HS-27A (cell line): ENCODE results near the gene SH3D19.
A peak's percentile ranks its signal among the peaks of the same experiment; 100 is the strongest.

Experiments used
- DNase-seq: peaks from one replicate; pipeline ENCODE4 v3.0.0-alpha.2; 2012; ENCODE audit warnings: low read depth, missing footprints

Gene SH3D19

DNA sequence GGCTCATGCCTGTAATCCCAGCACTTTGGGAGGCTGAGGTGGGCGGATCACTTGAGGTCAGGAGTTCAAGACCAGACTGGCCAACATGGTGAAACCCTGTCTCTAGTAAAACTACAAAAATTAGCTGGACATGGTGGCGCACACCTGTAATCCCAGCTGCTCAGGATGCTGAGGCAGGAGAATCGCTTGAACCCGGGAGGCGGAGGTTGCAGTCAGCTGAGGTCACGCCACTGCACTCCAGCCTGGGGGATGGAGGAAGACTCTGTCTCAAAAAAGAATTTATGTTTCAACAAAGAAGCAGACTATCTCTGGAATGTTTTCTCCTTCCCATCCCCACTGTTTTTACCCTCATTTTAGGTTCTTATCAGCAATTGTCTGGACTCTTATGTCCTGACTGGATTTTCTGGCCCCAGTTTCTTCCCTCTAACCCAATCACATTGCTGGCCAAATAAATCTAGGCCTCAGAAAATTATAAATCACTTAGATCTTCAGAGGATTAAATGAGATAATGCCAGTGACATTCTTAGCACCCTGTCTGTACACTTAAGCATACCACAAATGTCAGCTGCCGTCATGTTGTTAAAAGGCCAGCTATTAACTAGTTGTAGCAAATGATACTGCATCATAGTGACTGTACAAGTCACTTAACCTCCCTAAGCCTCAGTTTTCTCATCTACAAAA, 93.3 kb downstream of the SH3D19 start:
- no peak for DNase-seq

GRCh38 chr4:151228189-151229119, 97.0 kb downstream of the SH3D19 start:
- DNase-seq: peak; percentile 42

DNA sequence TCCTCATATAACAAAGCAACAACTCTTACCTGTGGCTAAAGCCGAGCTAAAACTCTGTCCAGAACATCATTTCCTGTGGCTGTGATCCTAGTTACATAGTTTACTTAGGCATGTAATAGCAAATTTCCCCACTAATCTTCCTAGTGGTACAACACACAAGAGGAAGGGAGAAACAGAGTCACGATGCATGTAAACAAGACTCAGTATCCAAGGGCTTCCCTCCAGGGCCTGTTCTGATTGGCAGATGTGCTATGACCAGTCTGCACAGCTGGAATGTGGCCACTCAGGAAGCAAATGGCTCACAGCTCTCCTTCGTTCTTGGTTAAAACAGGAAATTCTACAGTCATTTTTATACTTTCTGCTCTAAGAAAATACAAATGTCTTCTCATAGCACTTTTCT, 97.7 kb downstream of the SH3D19 start:
- peak; percentile 17 for DNase-seq

DNA sequence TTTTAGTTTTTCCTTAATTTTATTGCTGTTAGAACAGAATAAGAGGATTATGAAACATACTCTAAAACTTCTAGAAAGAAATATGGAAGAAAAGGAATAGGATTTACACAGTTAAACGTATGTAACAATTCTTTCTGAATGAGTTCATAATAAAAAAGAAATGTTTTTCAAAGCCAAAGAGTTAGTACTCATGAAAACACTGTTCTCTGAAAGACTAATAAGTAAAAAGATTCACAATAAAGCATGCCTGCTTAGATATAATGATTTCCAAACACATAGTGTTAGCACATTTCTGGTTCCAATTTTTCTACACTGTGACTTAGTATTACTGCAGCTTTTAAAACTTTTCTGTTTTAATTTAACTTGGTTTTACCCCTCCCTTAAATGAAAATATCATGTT, 98.2 kb downstream of the SH3D19 start:
- DNase-seq: no peak

DNA sequence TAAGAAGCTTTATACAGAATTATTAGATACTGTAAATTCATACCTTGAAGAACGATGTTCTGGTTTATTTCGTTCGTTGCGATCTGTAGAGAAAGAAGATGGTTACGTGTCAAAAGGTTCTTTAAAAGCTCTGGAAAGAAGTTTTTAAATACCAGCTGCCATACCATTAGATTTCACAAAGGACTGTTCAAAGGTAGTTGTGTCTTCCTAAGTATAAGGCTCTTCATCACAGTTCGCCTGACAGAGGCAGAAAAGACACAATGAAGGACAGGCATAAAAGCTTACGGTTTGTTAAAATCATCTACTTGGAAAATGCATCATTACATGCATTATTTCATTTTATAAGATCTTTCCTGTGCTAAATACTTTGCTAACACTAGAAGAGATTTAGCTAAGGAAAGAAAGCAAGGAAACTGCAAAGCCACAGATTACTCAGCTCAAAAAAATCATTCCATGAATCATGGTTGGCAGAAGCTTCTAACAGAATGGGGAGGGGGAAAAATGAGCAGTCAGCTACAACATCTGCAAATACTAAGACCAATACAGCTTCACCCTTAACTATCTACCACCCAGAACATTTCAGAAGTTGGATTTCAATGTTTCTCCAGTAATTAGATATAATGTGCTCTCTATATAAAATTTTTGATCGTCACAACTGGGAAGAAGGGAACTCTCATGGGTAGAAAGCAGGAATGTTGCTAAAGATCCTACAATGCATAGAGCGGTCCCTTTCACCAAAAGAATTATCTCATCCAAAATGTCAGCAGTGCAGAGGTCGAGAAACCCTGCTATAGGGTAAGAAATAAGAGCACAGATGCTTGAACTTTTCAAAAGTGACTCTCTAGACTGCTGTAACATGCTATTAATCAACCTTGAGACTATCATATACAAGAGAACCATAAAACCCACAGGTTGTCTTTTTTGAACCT, 99.1 kb downstream of the SH3D19 start:
- DNase-seq: peak; percentile 77

DNA sequence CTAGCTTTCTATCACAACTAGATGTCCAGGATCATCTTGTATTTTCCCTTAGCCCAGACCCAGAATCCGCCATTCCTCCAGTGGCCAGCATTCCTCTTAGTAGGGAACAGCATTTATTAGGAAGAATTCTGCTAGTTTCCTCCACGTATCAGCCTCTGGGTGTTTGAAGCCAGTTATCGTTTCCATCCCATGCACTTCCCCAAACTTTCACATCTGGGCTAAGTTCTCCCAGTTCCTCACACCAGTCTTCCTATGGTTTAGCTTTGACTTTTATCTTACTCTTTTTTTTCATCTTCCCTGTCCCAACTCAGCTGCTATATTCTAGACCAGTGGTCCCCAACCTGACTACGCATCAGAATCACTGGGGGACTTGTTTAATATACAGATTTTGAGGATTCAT, 101.9 kb downstream of the SH3D19 start:
- DNase-seq: no peak

DNA sequence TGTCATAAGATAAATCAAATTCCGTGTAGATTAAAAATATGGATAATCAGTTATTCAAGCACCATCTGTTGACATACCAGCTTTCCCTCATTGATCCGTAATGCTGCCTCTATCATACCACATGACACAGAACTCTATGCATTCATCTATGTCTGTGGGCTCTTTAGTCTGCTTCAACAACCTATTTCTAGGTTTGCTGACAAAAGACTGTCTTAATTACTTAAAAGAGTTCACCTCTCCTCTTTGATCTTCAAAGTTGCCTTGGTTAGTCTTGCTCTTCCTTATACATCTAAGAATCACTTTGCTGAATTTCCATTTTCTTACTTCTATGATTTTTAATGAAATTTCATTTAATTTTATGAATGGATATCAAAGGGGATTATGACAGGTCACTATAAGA, 105.5 kb downstream of the SH3D19 start:
- no peak for DNase-seq

GRCh38 chr4:151219091-151219490, 106.3 kb downstream of the SH3D19 start:
- no peak for DNase-seq

DNA sequence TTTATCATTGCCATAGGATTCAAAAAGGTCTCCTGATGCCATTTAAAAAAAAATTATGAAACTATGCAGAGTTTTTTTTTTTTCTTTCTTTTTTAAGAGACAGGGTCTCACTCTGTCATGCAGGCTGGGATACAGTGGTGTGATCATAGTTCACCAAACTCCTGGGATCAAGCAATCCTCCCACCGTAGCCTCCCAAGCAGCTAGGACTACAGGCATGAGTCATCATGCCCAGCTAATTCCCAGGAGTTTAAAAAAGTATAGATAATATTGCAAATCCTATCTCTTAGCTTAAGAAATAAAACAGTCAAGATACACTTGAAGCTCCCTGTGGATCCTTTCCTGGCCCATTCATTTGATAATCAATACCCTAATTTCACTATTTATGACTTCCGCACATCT, 107.1 kb downstream of the SH3D19 start:
- peak; percentile 20 for DNase-seq

DNA sequence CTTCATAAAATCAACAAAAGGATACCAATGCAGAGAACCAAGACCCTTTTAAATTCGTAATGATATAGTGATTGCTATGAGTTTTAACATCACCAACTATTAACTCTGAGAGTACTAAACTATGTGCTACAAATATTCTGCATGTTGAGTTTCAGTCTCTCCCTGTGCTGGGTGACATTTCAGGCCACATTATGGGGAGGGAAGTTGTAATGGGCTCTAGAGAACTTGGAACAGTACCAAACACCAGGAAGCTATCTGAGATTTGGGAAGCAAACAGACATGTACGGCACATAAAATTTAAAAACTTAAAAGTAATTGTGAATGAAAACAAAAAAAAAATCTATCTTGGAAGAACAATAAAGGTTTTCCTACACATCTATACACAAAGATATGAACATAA, 108.1 kb downstream of the SH3D19 start:
- no peak for DNase-seq

DNA sequence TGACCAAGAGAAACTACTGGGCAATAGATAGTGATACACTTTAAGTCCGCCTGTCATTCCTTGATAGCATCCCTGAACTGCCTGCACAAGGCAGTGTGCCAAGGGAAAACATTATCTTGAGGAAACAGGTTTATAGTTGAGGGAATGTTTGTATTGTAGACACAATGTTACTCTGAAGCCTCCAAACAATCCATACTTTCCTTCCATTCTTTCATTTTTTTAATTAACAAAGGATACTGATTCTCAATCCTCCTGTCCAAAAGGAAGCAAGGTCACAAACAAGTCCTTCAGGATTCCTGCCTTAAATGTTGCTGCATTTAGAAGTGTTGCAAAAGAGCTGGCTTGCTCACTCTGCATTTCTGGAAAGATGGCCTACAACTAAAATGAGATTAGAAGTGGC, 110.1 kb downstream of the SH3D19 start:
- no peak for DNase-seq

DNA sequence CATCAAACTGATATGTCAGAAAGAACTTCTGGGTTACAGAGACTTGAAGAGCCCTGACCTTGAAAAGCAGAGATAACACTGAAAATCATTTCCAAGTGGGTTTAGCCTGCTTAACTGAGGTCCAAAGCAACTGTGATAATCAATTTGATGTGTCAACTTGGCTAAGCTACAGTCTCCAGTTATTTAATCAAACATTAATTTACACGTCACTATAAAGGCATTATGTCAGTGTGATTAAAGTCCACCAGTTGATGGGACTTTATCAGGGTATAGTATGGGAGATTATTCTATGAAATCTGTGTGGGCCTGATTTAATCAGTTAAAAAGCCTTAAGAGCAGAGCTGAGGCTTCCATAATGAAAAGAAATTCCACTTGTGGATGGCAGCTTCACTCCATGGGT, 117.5 kb downstream of the SH3D19 start:
- DNase-seq: no peak

DNA sequence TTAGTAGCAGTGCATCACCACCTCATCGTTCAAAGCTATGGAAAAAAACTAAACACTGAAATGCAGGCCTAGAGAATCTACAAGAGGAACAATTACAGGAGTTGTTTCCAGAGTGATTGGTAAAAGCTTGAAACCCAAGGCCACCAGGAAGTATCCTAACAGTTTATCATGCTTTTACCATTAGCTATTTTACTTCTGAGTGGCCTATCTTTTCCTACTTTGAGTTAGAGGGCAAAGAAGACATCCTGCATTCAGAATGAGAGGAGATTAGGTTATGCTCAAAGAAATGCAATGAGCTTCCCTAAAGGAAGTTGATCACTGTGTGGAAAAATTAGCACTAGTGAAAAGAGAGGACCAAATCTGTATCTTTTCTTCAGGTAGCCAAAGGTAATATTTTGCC, 118.2 kb downstream of the SH3D19 start:
- DNase-seq: no peak

DNA sequence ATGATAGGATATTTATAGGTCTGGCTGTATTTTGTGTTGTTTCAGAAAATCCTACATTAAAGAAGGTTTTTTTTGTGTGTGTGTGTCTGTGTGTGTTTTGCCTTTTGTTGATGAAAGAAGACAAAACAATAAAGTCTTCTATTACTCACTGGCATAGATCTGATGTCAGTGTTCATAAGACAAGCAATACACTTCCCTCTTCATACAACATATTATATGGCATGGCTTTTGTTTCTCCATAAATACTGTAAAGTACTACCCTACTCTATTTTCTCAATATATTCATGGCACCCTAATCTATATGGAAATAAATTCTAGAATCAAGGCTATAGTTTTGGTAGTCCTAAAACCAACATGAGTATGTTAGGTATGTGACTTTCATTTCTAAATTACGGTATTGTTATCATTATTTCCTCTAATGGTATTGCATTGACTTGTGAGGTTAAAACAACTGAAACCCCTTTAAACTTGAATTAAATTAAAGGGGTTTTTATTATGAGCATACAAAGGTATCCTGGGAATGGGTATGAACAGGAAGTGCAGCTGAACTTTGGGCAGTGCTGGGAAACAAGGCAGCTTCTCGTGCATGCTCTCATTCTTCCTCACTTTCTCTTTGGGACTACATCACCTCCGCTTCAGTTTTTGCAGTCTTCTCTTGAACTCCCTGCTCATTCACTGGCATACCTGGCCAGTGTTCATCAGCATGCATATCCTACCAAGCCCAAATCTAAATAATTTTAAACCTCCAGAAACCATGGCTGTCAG, 119.0 kb downstream of the SH3D19 start:
- no peak for DNase-seq

DNA sequence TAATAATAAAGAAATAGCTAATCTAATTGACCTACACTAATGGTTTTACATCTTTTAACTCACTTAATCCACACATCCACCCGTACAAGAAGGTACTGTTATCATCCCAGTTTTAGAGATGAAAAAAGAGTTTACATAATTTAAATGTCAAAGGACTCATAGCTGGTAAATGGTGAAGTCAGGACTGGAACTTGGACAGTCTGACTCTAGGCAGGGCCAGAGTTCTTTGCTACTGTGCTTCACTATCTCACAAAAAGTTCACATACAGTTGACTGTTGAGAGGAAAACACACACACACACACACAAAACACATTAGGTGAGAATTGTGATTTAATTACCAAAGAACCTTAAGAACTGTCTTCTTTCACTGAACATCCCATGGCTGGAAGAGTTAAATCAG, 119.7 kb downstream of the SH3D19 start:
- DNase-seq: no peak

DNA sequence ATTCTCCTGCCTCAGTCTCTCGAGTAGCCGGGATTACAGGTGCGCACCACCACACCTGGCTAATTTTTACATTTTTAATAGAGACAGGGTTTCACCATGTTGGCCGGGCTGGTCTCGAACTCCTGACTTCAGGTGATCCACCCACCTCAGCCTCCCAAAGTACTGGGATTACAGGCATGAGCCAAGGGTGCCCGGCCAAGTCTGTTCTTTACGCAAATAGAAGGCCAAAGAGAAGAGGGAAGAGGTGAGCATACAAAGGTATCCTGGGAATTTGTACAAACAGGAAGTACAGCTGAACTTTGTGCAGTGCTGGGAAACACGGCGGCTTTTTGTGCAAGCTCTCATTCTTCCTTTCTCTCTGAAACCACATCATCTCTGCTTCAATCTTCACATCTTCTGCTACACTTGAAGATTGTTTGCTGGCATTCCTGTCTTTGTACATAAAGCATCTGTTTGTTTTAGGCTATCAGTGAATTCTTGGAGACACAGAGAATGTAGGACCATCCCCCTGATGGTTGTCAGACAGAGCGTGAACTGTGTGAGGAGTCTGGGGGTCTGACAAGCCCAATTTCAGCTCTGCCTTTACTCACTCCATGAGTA, 120.4 kb downstream of the SH3D19 start:
- no peak for DNase-seq

GRCh38 chr4:151202851-151203455, 122.5 kb downstream of the SH3D19 start:
- no peak for DNase-seq

- DNase-seq: no peak
These were observed 123.0 kb downstream of the SH3D19 start for GRCh38 chr4:151202381-151202780.

DNA sequence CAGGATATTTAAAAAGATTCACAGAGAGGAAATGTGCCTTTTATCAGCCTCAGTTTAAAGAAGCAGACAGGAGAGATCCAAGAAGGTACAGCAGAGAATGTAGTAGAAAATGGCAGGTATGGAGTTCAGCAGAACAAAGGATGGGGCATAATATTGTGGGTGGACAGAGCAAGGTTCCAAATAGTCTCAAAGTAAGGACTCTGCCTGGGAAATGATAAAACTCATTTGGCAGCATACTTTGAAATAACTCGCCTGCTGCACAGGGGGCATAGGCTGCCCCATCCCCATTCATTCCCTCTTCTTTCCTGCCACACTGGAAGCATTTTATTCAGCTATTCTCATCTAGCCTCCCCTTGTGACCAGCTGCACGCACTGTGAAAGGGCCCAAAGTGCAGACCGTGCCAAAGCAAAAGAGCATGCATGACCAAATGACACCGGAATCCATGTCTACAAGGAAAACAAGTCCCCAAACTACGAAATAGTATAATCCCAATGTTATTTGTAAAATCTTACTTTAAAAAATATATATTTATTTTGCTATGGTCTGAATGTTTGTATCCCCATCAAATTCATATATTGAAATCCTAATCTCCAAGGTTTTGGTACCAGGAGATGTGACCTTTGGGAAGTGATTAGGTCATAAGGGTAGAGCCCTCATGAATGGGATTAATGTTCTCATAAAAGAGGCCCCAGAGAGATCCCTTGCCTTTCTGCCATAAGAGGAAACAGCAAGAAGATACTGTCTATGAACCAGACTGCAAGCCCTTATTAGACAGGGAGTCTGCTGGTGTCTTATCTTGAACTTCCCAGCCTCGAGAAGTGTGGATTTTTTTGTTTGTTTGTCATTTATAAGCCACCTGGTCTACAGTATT, 125.8 kb downstream of the SH3D19 start:
- DNase-seq: no peak

GRCh38 chr4:151198748-151199147, 126.7 kb downstream of the SH3D19 start:
- DNase-seq: no peak
